GM19468 (cell line): ENCODE results near the gene BBS7.

Experiments
- ATAC-seq: cut with Tn5 transposase; IDR thresholded peaks from one replicate; pipeline ENCODE4 v1.9.1; 2021; ENCODE audit warnings: mild to moderate bottlenecking, moderate library complexity, moderate number of reproducible peaks; ENCODE audit not compliant: unreplicated experiment; ENCODE audit errors: extremely low read depth

BBS7 gene

GRCh38 chr4:121869841-121870822 is at the start of gene BBS7:
Gene BBS7, minus strand, starts transcription at chr4:121870474. Its CDS starts 161 bp downstream, at chr4:121870313.
- peak; percentile 99 for ATAC-seq

- ATAC-seq: no peak
Observed at GRCh38 chr4:121913667-121914066, 43.4 kb upstream of the BBS7 start.

- no peak for ATAC-seq
Observed at GRCh38 chr4:121908346-121908745, 38.1 kb upstream of the BBS7 start.

GRCh38 chr4:121900132-121900983 is 30.1 kb upstream of the BBS7 start:
- peak; percentile 66 for ATAC-seq

GRCh38 chr4:121898150-121898549 is 27.9 kb upstream of the BBS7 start:
- no peak for ATAC-seq

- no peak for ATAC-seq
Observed at GRCh38 chr4:121888134-121888533, 17.9 kb upstream of the BBS7 start.

- ATAC-seq: no peak
Observed at GRCh38 chr4:121885115-121885514, 14.8 kb upstream of the BBS7 start.

GRCh38 chr4:121881158-121881557 is 10.9 kb upstream of the BBS7 start:
- ATAC-seq: no peak

- ATAC-seq: no peak
Observed at GRCh38 chr4:121879135-121879534, 8.9 kb upstream of the BBS7 start.

GRCh38 chr4:121877041-121877773 is 6.9 kb upstream of the BBS7 start:
- ATAC-seq: no peak

GRCh38 chr4:121876070-121876469 is 5.8 kb upstream of the BBS7 start:
- ATAC-seq: no peak

GRCh38 chr4:121875652-121876051 is 5.4 kb upstream of the BBS7 start:
- no peak for ATAC-seq

- no peak for ATAC-seq
Observed at GRCh38 chr4:121873604-121874003, 3.3 kb upstream of the BBS7 start.

- no peak for ATAC-seq
Observed at GRCh38 chr4:121863799-121864198, 6.5 kb downstream of the BBS7 start.

GRCh38 chr4:121861426-121861825 is 8.8 kb downstream of the BBS7 start:
- ATAC-seq: no peak

- ATAC-seq: no peak
Observed at GRCh38 chr4:121860121-121860520, 10.2 kb downstream of the BBS7 start.

- no peak for ATAC-seq
Observed at GRCh38 chr4:121851354-121851753, 18.9 kb downstream of the BBS7 start.

- ATAC-seq: no peak
Observed at GRCh38 chr4:121846662-121847061, 23.6 kb downstream of the BBS7 start.

GRCh38 chr4:121842862-121843261 is 27.4 kb downstream of the BBS7 start:
- no peak for ATAC-seq

- no peak for ATAC-seq
Observed at GRCh38 chr4:121838136-121838535, 32.1 kb downstream of the BBS7 start.
